K562 (cell line): Measurements from ENCODE around the gene MACF1. TPM values are rescaled to one million over a fixed set of nuclear protein-coding genes. Genes with fewer than 3 reads are reported as not detected.
A peak's percentile ranks its signal among the peaks of the same experiment; 100 is the strongest.

Source experiments
- ATF3 ChIP-seq, 2 experiments: fragments of 450-650 bp in 1 of 2; sonication (generic) in 1 of 2; formaldehyde crosslinking in 1 of 2; IDR thresholded peaks in 1 of 2; conservative IDR thresholded peaks in 1 of 2; 2 replicates each; pipeline versions ENCODE4 v1.6.1 to v1.8.1; 2016 to 2023; ENCODE audit warnings: mild to moderate bottlenecking in 2 of 2, moderate library complexity in 2 of 2, inconsistent platforms in 1 of 2, missing genetic modification reagents in 1 of 2
- CREB1 ChIP-seq, 2 experiments: sonication (generic) in 1 of 2; formaldehyde crosslinking in 1 of 2; IDR thresholded peaks; 2 replicates each; pipeline versions ENCODE4 v1.6.1 to v1.8.0; 2012 to 2022; ENCODE audit warnings: inconsistent platforms in 1 of 2, mild to moderate bottlenecking in 1 of 2, missing genetic modification reagents in 1 of 2, moderate library complexity in 1 of 2
- CREM ChIP-seq: IDR thresholded peaks from 2 replicates; pipeline ENCODE4 v1.6.1; 2014; ENCODE audit warnings: antibody characterized with exemption, low read depth
- CXXC5 ChIP-seq: fragments of 250-450 bp; sonication (Bioruptor Pico); IDR thresholded peaks from 2 replicates; pipeline ENCODE4 v1.8.0; 2022; ENCODE audit warnings: inconsistent platforms, mild to moderate bottlenecking, moderate library complexity
- DPF2 ChIP-seq: fragments of 450-650 bp; IDR thresholded peaks from 2 replicates; pipeline ENCODE4 v1.6.1; 2016
- FOXM1 ChIP-seq, 2 experiments: fragments of 450-650 bp in 1 of 2; sonication (generic) in 1 of 2; formaldehyde crosslinking in 1 of 2; IDR thresholded peaks; 2 replicates each; pipeline versions ENCODE4 v1.6.1 to v1.9.0; 2017 to 2022; ENCODE audit warnings: low read depth in 2 of 2, mild to moderate bottlenecking in 2 of 2, missing genetic modification reagents in 1 of 2, moderate library complexity in 1 of 2
- GABPA ChIP-seq: fragments of 200-800 bp; sonication (Bioruptor generic); conservative IDR thresholded peaks from 2 replicates; pipeline ENCODE4 v1.6.1; 2016; ENCODE audit warnings: low read depth, missing genetic modification characterization, missing compliant biosample characterization
- HMG20B ChIP-seq: fragments of 250-450 bp; sonication (Bioruptor Pico); IDR thresholded peaks from 2 replicates; pipeline ENCODE4 v1.5.0; 2021; ENCODE audit warnings: mild to moderate bottlenecking
- ILK ChIP-seq: fragments of 450-650 bp; IDR thresholded peaks from 2 replicates; pipeline ENCODE4 v1.6.1; 2016; ENCODE audit warnings: missing genetic modification characterization, low read depth, mild to moderate bottlenecking, missing compliant biosample characterization, moderate library complexity, borderline replicate concordance
- NFYB ChIP-seq: IDR thresholded peaks from 2 replicates; pipeline ENCODE4 v1.6.1; 2011; ENCODE audit warnings: mild to moderate bottlenecking, moderate library complexity; ENCODE audit not compliant: insufficient read length; ENCODE audit errors: extremely low read depth
- POLR2A ChIP-seq: fragments of 450-650 bp; conservative IDR thresholded peaks from 2 replicates; pipeline ENCODE4 v1.6.1; 2016
- PRPF4 ChIP-seq: fragments of 200-400 bp; formaldehyde crosslinking; IDR thresholded peaks from one replicate; pipeline ENCODE4 v1.6.1; 2017; ENCODE audit warnings: low read length, low read depth, mild to moderate bottlenecking; ENCODE audit not compliant: insufficient read depth, poor library complexity, severe bottlenecking
- RFX1 ChIP-seq: fragments of 450-650 bp; IDR thresholded peaks from 2 replicates; pipeline ENCODE4 v1.6.1; 2016; ENCODE audit warnings: mild to moderate bottlenecking, moderate library complexity
- SIN3A ChIP-seq, 2 experiments: fragments of 150-350 bp in 1 of 2; IDR thresholded peaks; 2 replicates each; pipeline ENCODE4 v1.6.1; 2011 to 2016; ENCODE audit warnings: borderline replicate concordance in 2 of 2, low read depth in 2 of 2, low read length in 2 of 2, mild to moderate bottlenecking in 2 of 2, moderate library complexity in 2 of 2; ENCODE audit not compliant: control insufficient read depth in 1 of 2
- SMARCE1 ChIP-seq: fragments of 450-650 bp; IDR thresholded peaks from 2 replicates; pipeline ENCODE4 v1.7.1; 2016; ENCODE audit warnings: mild to moderate bottlenecking
- YY1 ChIP-seq, 3 experiments: IDR thresholded peaks; 2 replicates each; pipeline ENCODE4 v1.6.1; 2011; ENCODE audit warnings: low read length in 2 of 3, mild to moderate bottlenecking in 2 of 3, moderate library complexity in 2 of 3, borderline replicate concordance in 1 of 3, control low read depth in 1 of 3, low read depth in 1 of 3; ENCODE audit not compliant: insufficient read depth in 3 of 3, insufficient replicate concordance in 2 of 3, control insufficient read depth in 1 of 3, insufficient read length in 1 of 3; ENCODE audit errors: extremely low read depth in 1 of 3
- ZC3H4 ChIP-seq: sonication (generic); formaldehyde crosslinking; IDR thresholded peaks from 2 replicates; pipeline ENCODE4 v1.9.0; 2021; ENCODE audit warnings: missing genetic modification reagents, borderline replicate concordance
- ZNF175 ChIP-seq: fragments of 200-800 bp; sonication (Bioruptor generic); IDR thresholded peaks from 2 replicates; pipeline ENCODE4 v1.6.1; 2016; ENCODE audit warnings: low read depth, mild to moderate bottlenecking, missing genetic modification characterization, missing compliant biosample characterization
- ZNF551 ChIP-seq: fragments of 250-450 bp; sonication (Bioruptor Pico); IDR thresholded peaks from 2 replicates; pipeline ENCODE4 v1.5.0; 2021; ENCODE audit warnings: mild to moderate bottlenecking, moderate library complexity
- ZNF589 ChIP-seq: fragments of 200-800 bp; sonication (Bioruptor generic); IDR thresholded peaks from 2 replicates; pipeline ENCODE4 v1.6.1; 2016; ENCODE audit warnings: low read depth, missing genetic modification characterization, missing compliant biosample characterization
- ZNF695 ChIP-seq: fragments of 450-650 bp; formaldehyde crosslinking; IDR thresholded peaks from 2 replicates; pipeline ENCODE4 v1.4.0; 2020; ENCODE audit warnings: mild to moderate bottlenecking, moderate library complexity
- polyA plus RNA-seq, 8 experiments: library from polyadenylated mRNA; depleted of rRNA in 4 of 8; stranded (reverse) in 5 of 8; unstranded in 3 of 8; fragments of >200 nt; fragmentation: Nextera tagmentation in 2 of 8; fragmentation: Illumina TruSeq in 1 of 8; extraction: Ambion mirVana in 2 of 8; extraction: Trizol in 1 of 8; gene quantifications; 2 replicates each; pipeline versions ENCODE4 v1.2.1 to v1.2.3, GENCODE V29; 2011 to 2014; ENCODE audit warnings: inconsistent platforms in 1 of 8, missing spikeins in 1 of 8
- total RNA-seq, 7 experiments: library from RNA; depleted of rRNA in 6 of 7; stranded (reverse); fragments of >200 nt in 6 of 7; fragmentation: Illumina TruSeq in 2 of 7; extraction: Trizol in 2 of 7; gene quantifications; 2 replicates each; pipeline versions ENCODE4 v1.2.1 to v1.2.3, GENCODE V29; 2011 to 2021; ENCODE audit warnings: low replicate concordance in 1 of 7
- TF ChIP-seq, protein P1 (sequence below): fragments of 250-450 bp; sonication (Bioruptor Pico); IDR thresholded peaks from 2 replicates; pipeline ENCODE4 v1.4.0; 2020; ENCODE audit warnings: mild to moderate bottlenecking, moderate library complexity, borderline replicate concordance
- TF ChIP-seq, protein P2 (sequence below): fragments of 250-450 bp; sonication (Bioruptor Pico); IDR thresholded peaks from 2 replicates; pipeline ENCODE4 v1.8.0; 2021; ENCODE audit warnings: mild to moderate bottlenecking, moderate library complexity

MACF1 gene
- total and polyA plus RNA-seq, 9 of the 15 experiments (the other 6 are each of a cell fraction or from before 2014, with no cell fraction given), result 13.2 to 232 (median 112) TPM

GRCh38 chr1:39394598-39394997 is 190.1 kb downstream of the MACF1 start (continued):
- TF ChIP-seq ZNF695 (CRISPR knock-in tag), result no peak
- no peak for TF ChIP-seq CREB1 (IDR thresholded peaks at IDR 0.05)
- TF ChIP-seq CREB1 (CRISPR knock-in tag; IDR thresholded peaks at IDR 0.05), result no peak
- TF ChIP-seq FOXM1 (IDR thresholded peaks at IDR 0.05; ENCODE audit: low read depth), result peak; percentile 81
- no peak for TF ChIP-seq FOXM1 (CRISPR knock-in tag; IDR thresholded peaks at IDR 0.05; ENCODE audit: low read depth)
- peak; percentile 36; the same call in 1 of the 2 replicates for TF ChIP-seq ATF3 (IDR thresholded peaks at IDR 0.05)
- TF ChIP-seq ATF3 (CRISPR knock-in tag; conservative IDR thresholded peaks at IDR 0.05), result no peak
- TF ChIP-seq SIN3A (IDR thresholded peaks at IDR 0.05; ENCODE audit: borderline replicate concordance in 2 of 2, control insufficient read depth in 1 of 2, low read depth in 2 of 2, low read length in 2 of 2), result no peak
- peak; percentile 58 for TF ChIP-seq DPF2
- TF ChIP-seq CXXC5, result peak; percentile 28; the same call in 1 of the 2 replicates
- TF ChIP-seq GABPA (tag), result no peak
- TF ChIP-seq PRPF4, result no peak
- TF ChIP-seq, protein P1, sequence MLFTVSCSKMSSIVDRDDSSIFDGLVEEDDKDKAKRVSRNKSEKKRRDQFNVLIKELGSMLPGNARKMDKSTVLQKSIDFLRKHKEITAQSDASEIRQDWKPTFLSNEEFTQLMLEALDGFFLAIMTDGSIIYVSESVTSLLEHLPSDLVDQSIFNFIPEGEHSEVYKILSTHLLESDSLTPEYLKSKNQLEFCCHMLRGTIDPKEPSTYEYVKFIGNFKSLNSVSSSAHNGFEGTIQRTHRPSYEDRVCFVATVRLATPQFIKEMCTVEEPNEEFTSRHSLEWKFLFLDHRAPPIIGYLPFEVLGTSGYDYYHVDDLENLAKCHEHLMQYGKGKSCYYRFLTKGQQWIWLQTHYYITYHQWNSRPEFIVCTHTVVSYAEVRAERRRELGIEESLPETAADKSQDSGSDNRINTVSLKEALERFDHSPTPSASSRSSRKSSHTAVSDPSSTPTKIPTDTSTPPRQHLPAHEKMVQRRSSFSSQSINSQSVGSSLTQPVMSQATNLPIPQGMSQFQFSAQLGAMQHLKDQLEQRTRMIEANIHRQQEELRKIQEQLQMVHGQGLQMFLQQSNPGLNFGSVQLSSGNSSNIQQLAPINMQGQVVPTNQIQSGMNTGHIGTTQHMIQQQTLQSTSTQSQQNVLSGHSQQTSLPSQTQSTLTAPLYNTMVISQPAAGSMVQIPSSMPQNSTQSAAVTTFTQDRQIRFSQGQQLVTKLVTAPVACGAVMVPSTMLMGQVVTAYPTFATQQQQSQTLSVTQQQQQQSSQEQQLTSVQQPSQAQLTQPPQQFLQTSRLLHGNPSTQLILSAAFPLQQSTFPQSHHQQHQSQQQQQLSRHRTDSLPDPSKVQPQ, result no peak
- no peak for TF ChIP-seq ILK
- TF ChIP-seq, protein P2, sequence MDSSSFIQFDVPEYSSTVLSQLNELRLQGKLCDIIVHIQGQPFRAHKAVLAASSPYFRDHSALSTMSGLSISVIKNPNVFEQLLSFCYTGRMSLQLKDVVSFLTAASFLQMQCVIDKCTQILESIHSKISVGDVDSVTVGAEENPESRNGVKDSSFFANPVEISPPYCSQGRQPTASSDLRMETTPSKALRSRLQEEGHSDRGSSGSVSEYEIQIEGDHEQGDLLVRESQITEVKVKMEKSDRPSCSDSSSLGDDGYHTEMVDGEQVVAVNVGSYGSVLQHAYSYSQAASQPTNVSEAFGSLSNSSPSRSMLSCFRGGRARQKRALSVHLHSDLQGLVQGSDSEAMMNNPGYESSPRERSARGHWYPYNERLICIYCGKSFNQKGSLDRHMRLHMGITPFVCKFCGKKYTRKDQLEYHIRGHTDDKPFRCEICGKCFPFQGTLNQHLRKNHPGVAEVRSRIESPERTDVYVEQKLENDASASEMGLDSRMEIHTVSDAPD (CRISPR knock-in tag), result no peak
- no peak for TF ChIP-seq RFX1
- TF ChIP-seq NFYB, result no peak
- TF ChIP-seq ZC3H4, result no peak
- TF ChIP-seq YY1 (IDR thresholded peaks at IDR 0.05; ENCODE audit: borderline replicate concordance in 1 of 3, control insufficient read depth in 1 of 3, extremely low read depth in 1 of 3, insufficient read depth in 3 of 3, insufficient read length in 1 of 3, insufficient replicate concordance in 2 of 3, low read depth in 1 of 3, low read length in 2 of 3), result no peak
- TF ChIP-seq POLR2A, result no peak
- TF ChIP-seq ZNF589, result no peak
- peak; percentile 19; the same call in 1 of the 2 replicates for TF ChIP-seq SMARCE1
- TF ChIP-seq ZNF551 (CRISPR knock-in tag), result no peak
- TF ChIP-seq CREM, result no peak
- TF ChIP-seq ZNF175 (CRISPR knock-in tag), result no peak
- no peak for TF ChIP-seq HMG20B (CRISPR knock-in tag)
